ENCODE data around the gene MCF2L2.

The MCF2L2 gene

GRCh38 chr3:183288117-183288516 is 140.3 kb downstream of the MCF2L2 start:
- DNase-seq: no peak

DNA sequence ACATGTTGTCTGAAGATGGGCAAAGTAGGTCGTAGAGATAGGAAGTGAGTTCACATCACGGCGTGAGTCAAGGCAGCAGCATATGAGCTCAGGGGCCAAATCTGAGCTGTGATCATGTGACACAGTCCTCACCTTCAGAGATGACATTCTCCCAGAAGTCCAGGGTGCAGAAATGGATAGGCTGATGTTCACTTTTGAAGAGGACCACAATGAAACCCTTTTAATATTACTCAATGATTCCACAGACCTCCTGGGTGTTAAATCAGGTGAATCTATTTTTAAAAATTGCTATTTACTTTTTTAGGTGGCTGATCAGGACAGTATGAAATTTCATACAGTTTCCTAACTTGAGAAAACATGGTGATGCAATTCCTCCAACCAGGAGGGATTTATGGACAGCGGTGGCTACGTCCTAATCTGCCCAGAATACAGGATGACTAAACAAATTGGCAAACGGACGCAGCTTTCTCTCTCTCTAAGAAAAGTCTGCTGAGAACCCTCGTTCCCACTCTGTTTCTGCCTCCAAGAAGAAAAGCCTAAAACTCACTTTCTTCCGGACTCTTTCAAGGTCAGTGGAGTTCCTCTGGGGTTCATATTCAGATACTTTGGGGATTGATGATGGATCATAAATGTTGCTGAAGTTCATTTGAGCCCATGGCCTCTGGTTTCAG is 141.0 kb downstream of the MCF2L2 start:
- DNase-seq: no peak

DNA sequence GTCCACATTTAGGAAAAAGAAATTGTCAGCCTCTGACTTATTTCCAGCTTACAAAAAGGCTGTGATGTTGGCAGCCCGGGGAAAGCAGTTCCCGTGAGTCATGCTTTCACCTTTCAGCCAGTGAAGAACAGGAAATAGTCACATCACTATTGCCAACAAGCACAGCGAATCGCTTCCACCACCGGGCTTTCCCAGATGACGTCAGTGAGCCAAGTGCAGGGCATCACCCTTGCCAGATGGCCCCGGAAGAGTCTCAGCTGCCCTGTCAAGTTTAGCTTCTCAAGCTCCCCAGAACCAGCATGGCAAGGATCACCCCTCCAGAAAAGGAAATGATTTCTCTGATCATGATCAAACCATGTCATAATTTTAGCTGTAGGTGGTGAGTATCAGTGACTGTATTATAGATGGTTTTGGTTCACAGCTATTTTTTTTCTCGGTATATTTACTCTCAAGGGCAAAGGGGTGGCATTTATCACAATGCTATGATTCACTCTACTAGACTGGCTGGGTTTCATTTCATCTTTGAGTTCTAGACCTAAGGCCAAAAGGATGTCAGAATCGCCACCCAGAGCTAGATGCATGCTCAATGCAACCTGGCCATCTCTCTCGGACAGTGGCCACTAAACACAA is 142.5 kb downstream of the MCF2L2 start:
- peak; percentile 81 for DNase-seq

DNA sequence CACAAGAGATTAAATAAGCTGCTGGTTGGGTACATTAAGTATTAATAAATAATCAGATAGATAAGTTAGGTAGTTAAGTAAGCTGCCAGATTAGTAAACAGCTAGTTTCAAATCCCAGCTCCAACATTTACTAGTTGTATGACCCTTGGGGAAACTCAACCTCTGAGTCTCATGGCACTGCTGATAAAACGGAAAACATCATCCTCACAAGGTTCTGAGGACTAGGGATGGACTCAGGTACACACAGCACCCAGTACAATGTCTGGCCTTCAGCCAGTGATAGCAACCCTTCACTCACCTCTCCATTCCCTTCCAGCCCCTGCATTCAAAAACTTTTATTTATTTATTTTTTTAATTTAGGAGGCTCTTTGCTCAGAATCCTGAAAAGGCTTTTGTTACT is 143.1 kb downstream of the MCF2L2 start:
- DNase-seq: no peak

GRCh38 chr3:183284570-183284969 is 143.8 kb downstream of the MCF2L2 start:
- DNase-seq: no peak

- DNase-seq: no peak
These were observed 144.5 kb downstream of the MCF2L2 start for GRCh38 chr3:183283886-183284285.

GRCh38 chr3:183281126-183281797 is 147.2 kb downstream of the MCF2L2 start:
- DNase-seq: no peak

DNA sequence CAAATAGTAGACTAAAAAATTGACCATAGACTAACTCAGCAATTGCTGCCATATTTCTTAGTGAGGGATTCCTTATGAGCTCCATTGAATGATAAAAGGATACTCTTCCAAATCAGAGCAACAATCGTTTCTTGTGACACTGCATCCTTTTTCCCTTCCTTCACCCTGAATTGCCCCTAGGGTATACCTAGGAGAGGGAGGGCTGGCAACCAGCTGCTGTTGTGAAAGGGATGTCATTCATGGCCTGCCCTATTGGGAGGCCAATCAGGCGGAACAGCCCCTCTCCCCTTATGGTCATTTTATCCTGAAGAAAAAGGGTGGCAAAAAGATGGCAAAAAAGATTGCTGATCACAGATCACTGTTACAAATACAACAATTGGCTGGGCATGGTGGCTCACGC is 149.0 kb downstream of the MCF2L2 start:
- DNase-seq: no peak

GRCh38 chr3:183278479-183279088 is 149.8 kb downstream of the MCF2L2 start:
- no peak for DNase-seq

DNA sequence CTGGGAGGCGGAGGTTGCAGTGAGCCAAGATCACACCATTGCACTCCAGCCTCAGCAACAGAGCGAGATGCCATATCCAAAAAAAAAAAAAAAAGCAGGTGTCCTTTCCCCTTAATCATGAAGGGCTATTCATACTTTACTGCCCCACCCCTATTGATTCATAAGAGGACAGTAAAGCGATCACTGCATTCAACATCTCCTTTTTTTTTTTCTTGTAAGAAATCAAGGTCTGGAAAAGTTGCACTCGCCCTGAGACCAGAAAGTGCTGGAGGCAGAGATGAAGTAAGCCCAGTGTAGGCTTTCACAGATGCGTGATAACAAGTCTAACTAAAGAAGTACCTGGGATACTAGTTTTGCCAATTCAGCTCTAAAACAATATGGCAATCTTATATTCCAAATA is 151.2 kb downstream of the MCF2L2 start:
- no peak for DNase-seq

GRCh38 chr3:183275937-183276336 is 152.5 kb downstream of the MCF2L2 start:
- DNase-seq: no peak

GRCh38 chr3:183275418-183275817 is 153.0 kb downstream of the MCF2L2 start:
- DNase-seq: no peak

GRCh38 chr3:183274609-183275008 is 153.8 kb downstream of the MCF2L2 start:
- DNase-seq: no peak

GRCh38 chr3:183272791-183273190 is 155.6 kb downstream of the MCF2L2 start:
- no peak for DNase-seq

DNA sequence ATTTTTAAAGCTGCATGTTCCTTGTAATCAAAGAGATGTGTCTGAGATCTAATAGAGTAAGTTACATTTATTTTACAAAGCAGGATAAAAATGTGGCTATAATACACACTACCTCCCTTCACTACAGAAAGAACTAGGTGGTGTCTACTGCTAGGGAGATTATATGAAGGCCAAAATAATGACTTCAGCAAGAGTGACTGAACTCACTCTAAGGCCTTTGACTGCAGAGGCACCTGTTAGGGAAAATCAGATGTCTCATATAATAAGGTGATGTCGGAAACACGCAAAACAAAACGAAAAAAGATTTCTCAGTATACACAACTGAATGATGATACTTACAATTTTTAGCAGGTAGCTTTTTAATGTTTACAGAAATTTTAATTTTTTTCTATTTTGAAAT is 156.3 kb downstream of the MCF2L2 start:
- DNase-seq: no peak

GRCh38 chr3:183270344-183270743 is 158.1 kb downstream of the MCF2L2 start:
- DNase-seq: no peak

GRCh38 chr3:183269345-183269744 is 159.1 kb downstream of the MCF2L2 start:
- DNase-seq: no peak

DNA sequence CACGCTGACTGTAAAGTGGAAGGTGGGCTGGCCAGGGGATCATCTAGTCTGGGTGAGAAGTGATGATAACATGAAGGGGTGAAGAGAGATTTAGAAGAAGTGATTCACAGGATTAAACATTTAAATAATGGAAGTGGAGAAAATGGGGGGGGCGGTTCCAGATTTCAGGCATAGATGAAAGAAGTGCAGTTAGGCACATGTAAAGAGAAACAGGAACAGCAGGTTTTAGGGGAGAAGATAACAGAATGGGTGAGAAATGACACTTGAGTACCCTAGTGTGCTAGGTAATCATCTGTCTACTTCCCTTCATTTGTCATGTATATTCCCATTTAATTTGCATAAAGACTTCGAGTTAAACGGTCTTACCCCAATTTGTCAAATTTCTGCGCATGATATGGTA is 160.1 kb downstream of the MCF2L2 start:
- DNase-seq: no peak

DNA sequence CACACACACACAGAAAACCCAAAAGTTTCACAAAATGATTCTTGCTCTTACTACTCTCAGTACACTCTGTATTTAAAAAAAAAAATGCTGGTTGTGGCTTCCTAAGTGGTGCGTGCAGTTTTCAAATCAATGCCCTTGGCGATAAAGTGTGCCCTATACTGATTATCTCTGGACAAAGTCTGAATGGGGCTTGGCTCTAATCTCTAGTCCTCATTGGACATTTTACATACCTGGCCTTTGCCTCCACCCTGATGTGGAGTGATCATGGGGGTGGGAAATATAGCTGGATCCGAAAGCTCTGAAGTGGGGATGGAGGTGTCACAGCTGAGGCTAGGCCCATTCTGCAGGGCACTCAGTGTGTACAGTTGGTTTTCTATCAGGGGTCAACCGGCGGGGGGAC is 161.3 kb downstream of the MCF2L2 start:
- no peak for DNase-seq

- DNase-seq: no peak
These were observed 162.0 kb downstream of the MCF2L2 start for GRCh38 chr3:183266454-183266853.

DNA sequence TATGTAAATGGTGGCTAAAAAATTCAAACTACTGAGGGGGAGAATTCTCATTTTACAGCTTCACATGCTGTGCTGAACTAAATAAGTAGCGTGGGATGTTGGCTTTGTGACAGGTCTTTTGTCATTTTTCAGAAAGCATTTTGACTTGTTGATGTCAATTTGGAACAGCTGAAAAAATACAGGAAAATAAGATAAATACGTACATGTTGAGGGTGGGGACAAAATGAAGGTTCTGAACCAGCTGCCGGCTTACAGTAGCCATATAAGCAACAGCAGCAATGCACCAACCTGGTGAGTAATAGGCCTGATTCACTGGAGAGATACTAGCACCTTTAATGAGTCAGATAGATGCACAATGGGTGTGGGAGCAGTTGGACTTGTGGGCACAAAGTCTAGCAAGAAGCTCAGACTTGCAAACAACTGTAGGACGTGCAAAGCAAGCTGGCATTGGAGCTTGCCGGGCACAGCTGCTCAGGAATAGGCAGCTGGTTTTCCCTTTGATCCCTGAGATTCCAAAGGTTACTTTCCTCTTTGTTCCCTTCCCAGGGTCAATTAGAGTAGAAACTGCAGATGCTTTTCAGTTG is 162.5 kb downstream of the MCF2L2 start:
- no peak for DNase-seq

DNA sequence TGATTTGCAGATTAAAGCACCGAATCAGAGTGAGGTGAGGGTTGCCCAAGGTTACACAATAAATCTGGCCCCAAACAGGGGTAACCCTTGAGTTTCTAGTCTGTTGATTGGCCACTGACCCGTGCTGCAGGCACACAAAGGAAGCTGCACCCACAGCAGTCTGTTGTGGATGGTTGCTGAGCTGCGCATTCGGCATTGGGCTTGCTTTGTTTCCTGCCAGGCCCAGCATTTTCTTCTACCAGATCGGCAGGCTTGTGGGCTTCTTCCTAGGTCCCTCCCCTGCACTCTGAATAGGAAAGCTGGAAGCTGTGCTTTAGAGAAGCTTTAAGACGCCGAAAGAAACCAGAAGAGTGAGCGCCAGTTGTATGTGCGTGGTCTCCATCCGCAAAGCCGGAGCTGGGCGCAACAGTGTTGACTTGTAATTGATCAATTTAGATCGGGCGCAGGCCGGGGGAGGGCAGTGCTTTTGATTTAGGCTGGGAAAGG is 163.2 kb downstream of the MCF2L2 start:
- DNase-seq: no peak

DNA sequence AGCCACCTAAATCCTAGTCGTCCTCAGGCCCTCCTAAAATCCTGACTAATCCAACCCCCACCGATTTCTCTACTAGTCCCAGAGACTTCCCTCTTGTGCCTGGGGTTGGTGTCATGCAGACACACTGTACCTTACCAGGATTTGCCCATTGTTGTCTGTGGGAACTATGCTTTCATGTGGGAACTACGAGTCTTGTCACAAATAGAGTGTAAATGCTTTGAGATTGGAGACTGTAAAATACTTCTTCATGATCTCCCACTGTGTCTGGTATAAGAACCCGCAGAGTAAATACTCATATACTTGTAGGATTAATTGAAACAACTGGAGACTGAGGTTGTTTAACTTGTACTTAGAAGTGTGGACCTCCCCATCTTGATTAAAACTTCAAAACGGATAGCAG is 164.2 kb downstream of the MCF2L2 start:
- no peak for DNase-seq

All from T-helper 9 cell (primary cell).